ENCODE results near the gene ATOH8.

The ATOH8 gene

GRCh38 chr2:85795331-85796045 lies 41.7 kb downstream of the ATOH8 start:
- Histone ChIP-seq H3K4me3 (no peak overlapping the region), H3K27ac (peak overlapping the region; percentile 71 to 94)
- DNase-seq (ENCODE audit: low spot score), result no peak
- no peak for TF ChIP-seq CTCF (IDR thresholded peaks at IDR 0.05)

- Histone ChIP-seq H3K27ac (peak overlapping the region; percentile 71 to 94), H3K4me3 (peak overlapping the region; percentile 4)
- TF ChIP-seq CTCF (IDR thresholded peaks at IDR 0.05), result no peak
- DNase-seq (ENCODE audit: low spot score), result no peak
These were observed 42.2 kb downstream of the ATOH8 start for GRCh38 chr2:85796046-85796340.

- TF ChIP-seq CTCF (IDR thresholded peaks at IDR 0.05), result no peak
- Histone ChIP-seq H3K27ac (peak overlapping the region; percentile 71 to 94), H3K4me3 (peak overlapping the region; percentile 10)
- DNase-seq (ENCODE audit: low spot score), result peak; percentile 82
These were observed 42.8 kb downstream of the ATOH8 start for GRCh38 chr2:85796341-85797262.

- DNase-seq (ENCODE audit: low spot score), result peak; percentile 58
- no peak overlapping the region for H3K4me3 ChIP-seq
- no peak for TF ChIP-seq CTCF (IDR thresholded peaks at IDR 0.05)
- H3K27ac ChIP-seq, result peak overlapping the region; percentile 71 to 94
These were observed 43.5 kb downstream of the ATOH8 start for GRCh38 chr2:85797263-85797660.

GRCh38 chr2:85797921-85798320 lies 44.1 kb downstream of the ATOH8 start:
- DNase-seq (ENCODE audit: low spot score), result peak; percentile 22
- Histone ChIP-seq H3K4me3 (no peak overlapping the region), H3K27ac (peak overlapping the region in 1 of 2 donors; percentile 94)
- peak; percentile 38 for TF ChIP-seq CTCF (IDR thresholded peaks at IDR 0.05)

- DNase-seq (ENCODE audit: low spot score), result peak; percentile 64
- Histone ChIP-seq H3K27ac (no peak overlapping the region), H3K4me3 (no peak overlapping the region)
- TF ChIP-seq CTCF (IDR thresholded peaks at IDR 0.05), result no peak
These were observed 45.6 kb downstream of the ATOH8 start for GRCh38 chr2:85799215-85799956.
